MM.1S (cell line): Measurements from ENCODE around the gene ZNF227.

Experiments
- DNase-seq: peaks from one replicate; pipeline ENCODE4 v3.0.0-alpha.2; 2015
- H2AFZ ChIP-seq: fragments of 300-600 bp; sonication (generic); 2 replicates; pipeline ENCODE4 v1.6.0; 2016; ENCODE audit warnings: antibody characterized with exemption, low read length
- H3F3A ChIP-seq: fragments of 300-600 bp; sonication (generic); 2 replicates; pipeline ENCODE4 v1.6.1; 2016; ENCODE audit warnings: mild to moderate bottlenecking, antibody characterized with exemption, low read length, moderate library complexity, mixed read lengths; ENCODE audit not compliant: insufficient read depth
- H3K27ac ChIP-seq: fragments of 300-600 bp; sonication (generic); 2 replicates; pipeline ENCODE4 v1.5.1; 2016; ENCODE audit warnings: mild to moderate bottlenecking, low read length
- H3K27me3 ChIP-seq: fragments of 300-600 bp; sonication (generic); replicated peaks from 2 replicates; pipeline ENCODE4 v1.6.0; 2016; ENCODE audit warnings: low read length; ENCODE audit not compliant: insufficient read depth
- H3K36me3 ChIP-seq: fragments of 300-600 bp; sonication (generic); replicated peaks from 2 replicates; pipeline ENCODE4 v1.6.1; 2016; ENCODE audit warnings: mild to moderate bottlenecking, low read length, mixed read lengths; ENCODE audit not compliant: insufficient read depth
- H3K4me1 ChIP-seq: fragments of 300-600 bp; sonication (generic); 2 replicates; pipeline ENCODE4 v1.6.1; 2016; ENCODE audit warnings: low read length, mixed read lengths
- H3K4me2 ChIP-seq: fragments of 300-600 bp; sonication (generic); 2 replicates; pipeline ENCODE4 v1.6.0; 2016; ENCODE audit warnings: low read depth, low read length
- H3K4me3 ChIP-seq: fragments of 300-600 bp; sonication (generic); 2 replicates; pipeline ENCODE4 v1.5.1; 2016; ENCODE audit warnings: low read length, mixed read lengths
- H3K79me2 ChIP-seq: fragments of 300-600 bp; sonication (generic); 2 replicates; pipeline ENCODE4 v1.6.1; 2016; ENCODE audit warnings: mixed run types, low read length, mixed read lengths
- H3K9ac ChIP-seq: fragments of 300-600 bp; sonication (generic); 2 replicates; pipeline ENCODE4 v1.6.1; 2016; ENCODE audit warnings: low read length, mixed read lengths
- H3K9me2 ChIP-seq: fragments of 300-600 bp; sonication (generic); replicated peaks from 2 replicates; pipeline ENCODE4 v1.6.1; 2016; ENCODE audit warnings: mild to moderate bottlenecking, low read length, mixed read lengths; ENCODE audit not compliant: insufficient read depth
- H3K9me3 ChIP-seq: fragments of 300-600 bp; sonication (generic); replicated peaks from 2 replicates; pipeline ENCODE4 v1.6.1; 2016; ENCODE audit warnings: mild to moderate bottlenecking, low read length, mixed read lengths; ENCODE audit not compliant: insufficient read depth
- H4K20me1 ChIP-seq: fragments of 300-600 bp; sonication (generic); 2 replicates; pipeline ENCODE4 v1.6.1; 2016; ENCODE audit warnings: mild to moderate bottlenecking, low read length, moderate library complexity, mixed read lengths; ENCODE audit not compliant: insufficient read depth
- CTCF ChIP-seq: fragments of 300-600 bp; sonication (generic); IDR thresholded peaks from 2 replicates; pipeline ENCODE4 v1.5.1; 2016; ENCODE audit warnings: antibody characterized with exemption, low read length, mixed read lengths
- EZH2 ChIP-seq: fragments of 300-600 bp; sonication (generic); optimal IDR thresholded peaks from 2 replicates; pipeline ENCODE3; 2017; ENCODE audit warnings: low read depth, mild to moderate bottlenecking, antibody characterized with exemption, low read length, mixed read lengths
- EZH2phosphoT487 ChIP-seq: fragments of 300-600 bp; sonication (generic); IDR thresholded peaks from 2 replicates; pipeline ENCODE4 v1.6.1; 2018; ENCODE audit warnings: antibody characterized with exemption, low read length

ZNF227 gene

GRCh38 chr19:44182145-44182544 lies 30.2 kb upstream of the ZNF227 start:
- no peaks in the 10 kb centered on the region for H3K4me1 ChIP-seq
- TF ChIP-seq CTCF (no peak), EZH2phosphoT487 (no peak), EZH2 (no peak)
- H3F3A ChIP-seq, result no peaks in the 10 kb centered on the region
- H2AFZ ChIP-seq, result no peak overlapping the region
- H3K4me2 ChIP-seq, result no peak overlapping the region
- no peaks in the 10 kb centered on the region for H3K9me3 ChIP-seq
- DNase-seq, result no peak
- no peaks in the 10 kb centered on the region for H3K27me3 ChIP-seq
- H4K20me1 ChIP-seq, result no peaks in the 10 kb centered on the region
- no peaks in the 10 kb centered on the region for H3K9me2 ChIP-seq
- H3K79me2 ChIP-seq, result no peaks in the 10 kb centered on the region
- H3K36me3 ChIP-seq, result no peaks in the 10 kb centered on the region
- H3K4me3 ChIP-seq, result no peak overlapping the region
- H3K9ac ChIP-seq, result no peak overlapping the region
- no peak overlapping the region for H3K27ac ChIP-seq

DNA sequence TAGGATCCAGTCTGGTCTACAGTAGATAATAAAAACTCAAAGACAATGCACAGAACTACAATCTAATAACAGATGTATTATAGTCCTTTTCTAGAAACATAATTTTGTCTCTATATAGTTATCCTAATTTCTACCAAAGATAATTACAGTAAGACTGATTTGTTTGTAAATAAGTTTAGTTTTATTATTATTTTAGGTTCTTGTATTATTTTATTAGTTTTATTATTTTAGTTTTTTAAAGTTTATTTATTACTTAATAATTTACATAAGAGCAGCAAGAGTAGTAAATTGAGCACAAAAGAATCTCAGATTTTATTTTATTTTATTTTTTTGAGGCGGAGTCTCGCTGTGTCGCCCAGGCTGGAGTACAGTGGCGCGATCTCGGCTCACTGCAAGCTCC lies 22.3 kb upstream of the ZNF227 start:
- H4K20me1 ChIP-seq, result no peaks in the 10 kb centered on the region

GRCh38 chr19:44192127-44192526 lies 20.2 kb upstream of the ZNF227 start:
- Histone ChIP-seq H3K4me3 (no peak overlapping the region), H3K4me1 (no peaks in the 10 kb centered on the region), H2AFZ (no peak overlapping the region), H3K4me2 (no peak overlapping the region), H3K79me2 (no peaks in the 10 kb centered on the region), H3F3A (no peaks in the 10 kb centered on the region), H3K36me3 (no peaks in the 10 kb centered on the region), H3K9ac (no peak overlapping the region), H4K20me1 (no peaks in the 10 kb centered on the region), H3K27me3 (no peaks in the 10 kb centered on the region), H3K27ac (no peak overlapping the region), H3K9me2 (no peaks in the 10 kb centered on the region), H3K9me3 (no peaks in the 10 kb centered on the region)
- no peak for DNase-seq
- TF ChIP-seq EZH2 (no peak), CTCF (no peak), EZH2phosphoT487 (no peak)

More for the DNA sequence above, 22.3 kb upstream of the ZNF227 start:
- Histone ChIP-seq H3K4me3 (no peak overlapping the region), H3K79me2 (no peaks in the 10 kb centered on the region), H3K27me3 (no peaks in the 10 kb centered on the region), H3K9me3 (no peaks in the 10 kb centered on the region), H3K9ac (no peak overlapping the region), H3K27ac (no peak overlapping the region), H2AFZ (no peak overlapping the region), H3K9me2 (no peaks in the 10 kb centered on the region), H3F3A (no peaks in the 10 kb centered on the region), H3K4me1 (no peaks in the 10 kb centered on the region), H3K4me2 (no peak overlapping the region), H3K36me3 (no peaks in the 10 kb centered on the region)
- no peak for DNase-seq
- TF ChIP-seq EZH2phosphoT487 (no peak), CTCF (no peak), EZH2 (no peak)
